C4-2B (cell line): ENCODE data around the gene GCSAM.

Experiments used
- CTCF ChIP-seq: fragments of 450-650 bp; conservative IDR thresholded peaks from 2 replicates; pipeline ENCODE4 v1.5.1; 2017; ENCODE audit warnings: mild to moderate bottlenecking
- ZFX ChIP-seq: fragments of 450-650 bp; IDR thresholded peaks from 2 replicates; pipeline ENCODE4 v1.6.1; 2017

- no peak for TF ChIP-seq CTCF
- TF ChIP-seq ZFX, result no peak
Measured at GRCh38 chr3:112131111-112131510, 1.9 kb downstream of the GCSAM start.
